OCI-LY3 (cell line): ENCODE measurements around the gene ZNF527.

Experiments
- H2AFZ ChIP-seq: fragments of 200-600, 300-600 bp; shearing (Covaris generic); 2 replicates; pipeline ENCODE4 v1.6.0; 2014; ENCODE audit warnings: antibody characterized with exemption, low read depth, low read length
- H3K27ac ChIP-seq: fragments of 200-600, 300-600 bp; sonication (generic); 2 replicates; pipeline ENCODE4 v1.5.1; 2014; ENCODE audit warnings: mild to moderate bottlenecking, low read length, moderate library complexity, mixed read lengths
- H3K27me3 ChIP-seq: fragments of 200-600, 300-600 bp; sonication (generic); 2 replicates; pipeline ENCODE4 v1.6.1; 2014; ENCODE audit warnings: low read depth, low read length, mixed read lengths
- H3K36me3 ChIP-seq: fragments of 200-600, 300-600 bp; sonication (generic); replicated peaks from 2 replicates; pipeline ENCODE3; 2014; ENCODE audit warnings: low read depth, low read length, mixed read lengths
- H3K4me1 ChIP-seq: fragments of 300-600, 200-600 bp; sonication (generic); 2 replicates; pipeline ENCODE4 v1.6.1; 2014; ENCODE audit warnings: low read length, mixed read lengths
- H3K4me2 ChIP-seq: fragments of 200-600, 300-600 bp; sonication (generic); 2 replicates; pipeline ENCODE4 v1.6.1; 2014; ENCODE audit warnings: low read length, mixed read lengths
- H3K4me3 ChIP-seq: fragments of 300-600, 200-600 bp; sonication (generic); 2 replicates; pipeline ENCODE4 v1.5.1; 2014; ENCODE audit warnings: antibody characterized with exemption, mild to moderate bottlenecking, low read length, moderate library complexity
- H3K79me2 ChIP-seq: fragments of 300-600, 200-600 bp; shearing (Covaris generic); 2 replicates; pipeline ENCODE4 v1.6.1; 2014; ENCODE audit warnings: mild to moderate bottlenecking, low read length, mixed read lengths
- H3K9ac ChIP-seq: fragments of 300-600, 200-600 bp; shearing (Covaris generic); 2 replicates; pipeline ENCODE4 v1.6.0; 2014; ENCODE audit warnings: mild to moderate bottlenecking, low read length, moderate library complexity
- H3K9me3 ChIP-seq: fragments of 200-600, 300-600 bp; shearing (Covaris generic); 2 replicates; pipeline ENCODE4 v1.6.1; 2014; ENCODE audit warnings: low read length, mixed read lengths; ENCODE audit not compliant: insufficient read depth
- H4K20me1 ChIP-seq: fragments of 200-600, 300-600 bp; sonication (generic); 2 replicates; pipeline ENCODE4 v1.6.1; 2016; ENCODE audit warnings: low read length, mixed read lengths; ENCODE audit not compliant: insufficient read depth
- EZH2phosphoT487 ChIP-seq: fragments of 200-600 bp; shearing (Covaris generic); IDR thresholded peaks from 2 replicates; pipeline ENCODE4 v1.6.1; 2018; ENCODE audit warnings: antibody characterized with exemption, mixed run types, low read depth
- TF ChIP-seq, protein P1 (sequence below): fragments of 200-600, 300-600 bp; sonication (generic); IDR thresholded peaks from 2 replicates; pipeline ENCODE4 v1.5.1; 2014; ENCODE audit warnings: antibody characterized with exemption, low read length, low read depth

The ZNF527 gene

DNA sequence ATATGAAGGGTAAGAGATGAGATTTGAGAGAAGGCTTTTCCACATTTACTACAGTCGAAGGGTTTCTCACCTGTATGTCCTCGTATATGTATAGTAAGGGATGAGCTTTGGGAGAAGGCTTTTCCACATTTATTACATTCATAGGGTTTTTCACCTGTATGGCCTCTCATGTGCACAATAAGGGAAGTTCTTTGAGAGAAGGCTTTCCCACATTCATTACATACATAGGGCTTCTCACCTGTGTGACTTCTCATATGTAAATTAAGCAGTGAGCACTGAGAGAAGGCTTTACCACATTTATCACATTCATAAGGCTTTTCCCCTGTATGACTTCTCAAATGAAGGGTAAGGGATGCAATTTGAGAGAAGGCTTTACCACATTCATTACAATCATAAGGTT, 41.8 kb downstream of the ZNF527 start:
- peaks cover 66% of the 10 kb centered on the region for H3K36me3 ChIP-seq
- no peaks in the 10 kb centered on the region for H3K27me3 ChIP-seq
- H3K4me2 ChIP-seq, result no peak overlapping the region
- H3K79me2 ChIP-seq, result no peaks in the 10 kb centered on the region
- no peak overlapping the region for H3K4me3 ChIP-seq
- H3K9ac ChIP-seq, result no peak overlapping the region
- H3K9me3 ChIP-seq, result peaks cover 75% of the 10 kb centered on the region
- no peak overlapping the region for H2AFZ ChIP-seq
- no peaks in the 10 kb centered on the region for H4K20me1 ChIP-seq
- no peaks in the 10 kb centered on the region for H3K4me1 ChIP-seq
- TF ChIP-seq, protein P1, sequence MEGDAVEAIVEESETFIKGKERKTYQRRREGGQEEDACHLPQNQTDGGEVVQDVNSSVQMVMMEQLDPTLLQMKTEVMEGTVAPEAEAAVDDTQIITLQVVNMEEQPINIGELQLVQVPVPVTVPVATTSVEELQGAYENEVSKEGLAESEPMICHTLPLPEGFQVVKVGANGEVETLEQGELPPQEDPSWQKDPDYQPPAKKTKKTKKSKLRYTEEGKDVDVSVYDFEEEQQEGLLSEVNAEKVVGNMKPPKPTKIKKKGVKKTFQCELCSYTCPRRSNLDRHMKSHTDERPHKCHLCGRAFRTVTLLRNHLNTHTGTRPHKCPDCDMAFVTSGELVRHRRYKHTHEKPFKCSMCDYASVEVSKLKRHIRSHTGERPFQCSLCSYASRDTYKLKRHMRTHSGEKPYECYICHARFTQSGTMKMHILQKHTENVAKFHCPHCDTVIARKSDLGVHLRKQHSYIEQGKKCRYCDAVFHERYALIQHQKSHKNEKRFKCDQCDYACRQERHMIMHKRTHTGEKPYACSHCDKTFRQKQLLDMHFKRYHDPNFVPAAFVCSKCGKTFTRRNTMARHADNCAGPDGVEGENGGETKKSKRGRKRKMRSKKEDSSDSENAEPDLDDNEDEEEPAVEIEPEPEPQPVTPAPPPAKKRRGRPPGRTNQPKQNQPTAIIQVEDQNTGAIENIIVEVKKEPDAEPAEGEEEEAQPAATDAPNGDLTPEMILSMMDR, result no peak
- TF ChIP-seq EZH2phosphoT487, result no peak
- H3K27ac ChIP-seq, result no peak overlapping the region

- no peak overlapping the region for H3K4me3 ChIP-seq
- no peak overlapping the region for H2AFZ ChIP-seq
- no peaks in the 10 kb centered on the region for H3K4me1 ChIP-seq
- H3K9me3 ChIP-seq, result peaks cover 69% of the 10 kb centered on the region
- no peaks in the 10 kb centered on the region for H3K79me2 ChIP-seq
- no peak overlapping the region for H3K4me2 ChIP-seq
- H3K27me3 ChIP-seq, result no peaks in the 10 kb centered on the region
- H3K9ac ChIP-seq, result no peak overlapping the region
- TF ChIP-seq, protein P1, result no peak
- no peak for TF ChIP-seq EZH2phosphoT487
- no peak overlapping the region for H3K27ac ChIP-seq
- H3K36me3 ChIP-seq, result peaks cover 64% of the 10 kb centered on the region
- no peaks in the 10 kb centered on the region for H4K20me1 ChIP-seq
Measured at GRCh38 chr19:37413313-37414084, 42.6 kb downstream of the ZNF527 start.
